Bronchial epithelial cell (primary cell): ENCODE measurements around the gene ZNF710. TPM values are rescaled to one million over a fixed set of nuclear protein-coding genes. Genes with fewer than 3 reads are reported as not detected.

Experiments used
- DNase-seq: peaks from one replicate; pipeline ENCODE4 v3.0.0-alpha.2; 2010; ENCODE audit warnings: low read depth
- FAIRE-seq: peaks from 2 replicates; lab custom pipeline; 2011; peaks lifted over from hg19 to GRCh38; lab: Jason Lieb, UNC
- H3K27me3 ChIP-seq: 2 replicates; pipeline ENCODE4 v1.5.1; 2011; ENCODE audit warnings: low read length; ENCODE audit not compliant: control insufficient read depth, insufficient read depth
- H3K36me3 ChIP-seq: 2 replicates; pipeline ENCODE4 v1.5.1; 2011; ENCODE audit warnings: low read length; ENCODE audit not compliant: control insufficient read depth, insufficient read depth
- H3K4me3 ChIP-seq: 2 replicates; pipeline ENCODE4 v1.5.1; 2011; ENCODE audit warnings: mild to moderate bottlenecking, low read depth, low read length, control low read depth
- total RNA-seq: library from RNA; depleted of rRNA; stranded (reverse); fragments of >200 nt; gene quantifications from 2 replicates; pipeline ENCODE4 v1.2.1, GENCODE V29; 2014
- TF ChIP-seq, protein P1 (sequence below): IDR thresholded peaks from 2 replicates; pipeline ENCODE4 v1.5.1; 2011; ENCODE audit warnings: mild to moderate bottlenecking, moderate library complexity, low read length, control low read depth, inconsistent platforms; ENCODE audit not compliant: insufficient read depth, severe bottlenecking

The ZNF710 gene
- total RNA-seq, 1 donor from 2014 or later, result 7.6 TPM

DNA sequence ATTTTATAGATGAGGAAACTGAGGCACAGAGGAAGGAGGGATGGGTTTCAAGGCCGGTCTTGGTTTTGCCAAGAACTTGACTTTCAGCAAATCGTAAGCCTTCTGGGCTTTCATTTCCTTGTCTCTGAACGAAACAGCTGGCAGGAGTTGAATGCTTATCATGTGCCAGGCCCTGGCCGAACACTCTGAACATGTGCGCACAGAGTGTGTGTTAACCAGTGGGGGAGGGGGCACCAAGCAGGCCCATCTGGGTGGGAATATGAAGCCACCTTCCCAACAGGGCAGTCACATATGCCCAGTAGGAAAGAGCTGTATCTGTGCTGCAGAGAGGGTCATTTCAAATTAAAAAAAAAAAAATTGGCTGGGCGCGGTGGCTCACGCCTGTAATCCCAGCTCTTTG lies 29.3 kb downstream of the ZNF710 start:
- Histone ChIP-seq H3K36me3 (no peaks in the 10 kb centered on the region), H3K4me3 (no peak overlapping the region), H3K27me3 (no peaks in the 10 kb centered on the region)
- FAIRE-seq, result no peak
- TF ChIP-seq, protein P1, sequence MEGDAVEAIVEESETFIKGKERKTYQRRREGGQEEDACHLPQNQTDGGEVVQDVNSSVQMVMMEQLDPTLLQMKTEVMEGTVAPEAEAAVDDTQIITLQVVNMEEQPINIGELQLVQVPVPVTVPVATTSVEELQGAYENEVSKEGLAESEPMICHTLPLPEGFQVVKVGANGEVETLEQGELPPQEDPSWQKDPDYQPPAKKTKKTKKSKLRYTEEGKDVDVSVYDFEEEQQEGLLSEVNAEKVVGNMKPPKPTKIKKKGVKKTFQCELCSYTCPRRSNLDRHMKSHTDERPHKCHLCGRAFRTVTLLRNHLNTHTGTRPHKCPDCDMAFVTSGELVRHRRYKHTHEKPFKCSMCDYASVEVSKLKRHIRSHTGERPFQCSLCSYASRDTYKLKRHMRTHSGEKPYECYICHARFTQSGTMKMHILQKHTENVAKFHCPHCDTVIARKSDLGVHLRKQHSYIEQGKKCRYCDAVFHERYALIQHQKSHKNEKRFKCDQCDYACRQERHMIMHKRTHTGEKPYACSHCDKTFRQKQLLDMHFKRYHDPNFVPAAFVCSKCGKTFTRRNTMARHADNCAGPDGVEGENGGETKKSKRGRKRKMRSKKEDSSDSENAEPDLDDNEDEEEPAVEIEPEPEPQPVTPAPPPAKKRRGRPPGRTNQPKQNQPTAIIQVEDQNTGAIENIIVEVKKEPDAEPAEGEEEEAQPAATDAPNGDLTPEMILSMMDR, result no peak
- DNase-seq, result no peak

DNA sequence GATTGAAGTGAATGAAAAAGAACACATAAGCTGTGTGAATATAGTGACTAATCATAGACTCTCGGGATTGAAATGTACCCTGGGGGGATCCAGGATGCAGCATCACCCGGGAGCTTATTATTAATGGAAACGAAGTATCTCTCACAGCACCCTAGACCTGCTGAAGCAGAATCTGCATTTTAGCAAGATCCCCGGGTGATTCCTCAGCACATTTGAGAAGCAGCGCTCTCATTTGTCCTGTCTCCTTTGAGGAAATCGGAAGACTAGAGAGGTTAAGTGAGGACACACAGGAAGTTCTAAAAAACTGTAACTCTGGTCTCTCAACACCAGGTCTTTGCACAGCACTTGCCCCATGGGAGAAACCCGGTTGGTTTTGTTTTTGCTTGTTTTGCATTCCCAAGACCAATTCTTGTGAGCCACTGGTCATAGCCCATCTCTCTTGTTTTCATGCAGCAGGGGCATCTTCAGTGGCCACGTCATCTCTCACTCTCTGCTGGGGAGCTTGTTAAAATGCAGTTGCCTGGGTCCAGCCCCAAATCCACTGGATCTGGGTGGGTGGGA lies 30.2 kb downstream of the ZNF710 start:
- Histone ChIP-seq H3K27me3 (no peaks in the 10 kb centered on the region), H3K4me3 (no peak overlapping the region), H3K36me3 (no peaks in the 10 kb centered on the region)
- TF ChIP-seq, protein P1, result no peak
- FAIRE-seq, result no peak
- DNase-seq, result peak; percentile 70

DNA sequence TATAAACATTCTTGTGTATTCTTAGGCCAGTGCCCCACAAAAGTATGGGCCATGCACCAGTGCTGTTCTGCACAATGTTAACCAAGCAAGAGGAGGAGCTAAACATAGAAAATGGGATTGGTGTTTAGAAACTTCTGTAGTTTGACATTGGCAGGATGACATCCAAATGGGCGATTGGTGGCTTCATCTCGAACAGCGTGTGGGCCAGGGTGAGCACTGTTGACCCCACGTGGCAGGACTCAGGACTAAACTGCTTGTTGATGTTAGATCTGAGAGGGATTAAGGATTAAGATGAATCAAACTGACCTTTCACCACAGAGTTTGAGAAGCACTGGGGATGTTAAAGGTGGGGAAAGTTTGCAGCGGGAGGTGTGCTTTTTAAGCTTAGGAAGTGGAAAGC lies 31.9 kb downstream of the ZNF710 start:
- Histone ChIP-seq H3K4me3 (no peak overlapping the region), H3K27me3 (no peaks in the 10 kb centered on the region), H3K36me3 (no peaks in the 10 kb centered on the region)
- TF ChIP-seq, protein P1, result no peak
- DNase-seq (no peak), FAIRE-seq (no peak)

DNA sequence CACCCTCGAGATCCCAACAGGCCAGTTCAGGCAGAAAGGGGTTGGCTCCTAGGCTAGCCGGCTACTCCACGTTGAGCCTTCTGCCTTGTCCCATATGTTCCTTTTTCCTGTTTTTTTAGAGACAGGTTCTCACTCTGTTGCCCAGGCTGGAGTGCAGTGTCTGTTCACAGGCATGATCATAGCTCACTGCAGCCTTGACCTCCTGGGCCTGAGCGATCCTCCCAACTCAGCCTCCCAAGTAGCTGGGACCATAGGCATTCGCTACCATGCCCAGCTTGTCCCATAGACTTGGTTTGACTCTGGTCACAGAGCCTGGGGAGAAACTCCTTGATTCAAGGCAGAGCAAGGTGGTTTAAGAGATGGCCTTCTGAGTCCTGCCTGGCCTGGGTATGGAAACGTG lies 32.3 kb downstream of the ZNF710 start:
- FAIRE-seq (no peak), DNase-seq (no peak)
- H3K36me3 ChIP-seq, result no peaks in the 10 kb centered on the region
- TF ChIP-seq, protein P1, result no peak
- no peak overlapping the region for H3K4me3 ChIP-seq
- H3K27me3 ChIP-seq, result no peaks in the 10 kb centered on the region

DNA sequence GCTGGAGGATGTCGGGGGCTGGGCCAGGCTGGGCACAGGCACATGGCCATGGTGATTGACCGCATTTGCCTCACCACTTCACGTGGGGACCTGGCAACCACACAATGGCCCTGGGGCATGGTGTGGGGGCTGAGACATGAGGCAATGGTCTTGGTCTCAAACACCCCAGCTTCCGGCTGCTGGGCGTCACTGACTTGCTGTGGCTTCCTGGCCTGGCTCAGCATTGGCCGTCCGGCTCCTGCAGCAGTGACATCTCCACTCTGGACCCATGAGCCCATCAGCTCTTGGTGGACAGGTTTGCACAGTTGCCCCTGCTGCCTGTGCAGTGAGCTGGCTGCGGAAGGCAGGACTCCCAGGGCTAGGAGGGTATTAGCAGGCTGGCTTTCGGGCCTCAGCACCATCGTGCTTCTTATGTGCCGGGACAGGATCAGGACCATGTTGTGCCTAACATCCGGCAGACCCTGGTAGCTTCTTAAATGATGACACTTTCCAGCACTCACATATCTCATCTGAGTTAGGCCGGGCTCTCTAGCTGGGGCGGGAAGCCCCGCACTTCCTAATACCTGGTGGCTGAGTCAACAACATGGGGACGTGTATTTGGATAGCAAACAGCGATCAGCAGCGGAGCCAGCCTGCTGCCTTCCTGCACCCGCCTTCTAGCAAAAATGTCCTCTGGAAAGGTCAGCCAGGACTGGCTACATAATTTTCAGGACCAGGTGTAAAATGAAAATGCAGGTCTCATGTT lies 34.1 kb downstream of the ZNF710 start:
- TF ChIP-seq, protein P1, result no peak
- peak; percentile 74 for DNase-seq
- FAIRE-seq, result no peak
- H3K27me3 ChIP-seq, result no peaks in the 10 kb centered on the region
- H3K36me3 ChIP-seq, result no peaks in the 10 kb centered on the region
- H3K4me3 ChIP-seq, result no peak overlapping the region

DNA sequence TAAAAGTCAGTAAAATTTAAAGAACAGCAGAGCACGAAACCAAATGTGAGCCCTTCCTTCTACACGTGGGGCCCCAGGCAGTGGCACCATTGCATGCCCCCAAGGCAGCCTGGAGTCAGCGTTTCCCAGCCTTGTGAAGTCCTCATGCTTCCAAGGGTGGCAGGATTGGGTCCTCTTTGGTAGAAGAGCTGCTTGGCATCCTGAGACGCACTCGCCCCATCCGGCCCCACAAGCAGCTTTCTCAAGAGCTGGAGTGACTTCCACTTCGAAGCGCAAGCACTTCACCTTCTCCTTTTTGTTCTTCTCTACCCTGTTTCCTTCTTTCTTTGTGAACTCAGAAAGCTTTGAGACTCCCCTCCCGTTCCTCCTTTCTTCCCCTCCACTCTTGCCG lies 34.7 kb downstream of the ZNF710 start:
- Histone ChIP-seq H3K27me3 (no peaks in the 10 kb centered on the region), H3K36me3 (no peaks in the 10 kb centered on the region), H3K4me3 (no peak overlapping the region)
- DNase-seq (no peak), FAIRE-seq (no peak)
- TF ChIP-seq, protein P1, result no peak
